ENCODE measurements around the gene ZIC4.

Gene ZIC4

DNA sequence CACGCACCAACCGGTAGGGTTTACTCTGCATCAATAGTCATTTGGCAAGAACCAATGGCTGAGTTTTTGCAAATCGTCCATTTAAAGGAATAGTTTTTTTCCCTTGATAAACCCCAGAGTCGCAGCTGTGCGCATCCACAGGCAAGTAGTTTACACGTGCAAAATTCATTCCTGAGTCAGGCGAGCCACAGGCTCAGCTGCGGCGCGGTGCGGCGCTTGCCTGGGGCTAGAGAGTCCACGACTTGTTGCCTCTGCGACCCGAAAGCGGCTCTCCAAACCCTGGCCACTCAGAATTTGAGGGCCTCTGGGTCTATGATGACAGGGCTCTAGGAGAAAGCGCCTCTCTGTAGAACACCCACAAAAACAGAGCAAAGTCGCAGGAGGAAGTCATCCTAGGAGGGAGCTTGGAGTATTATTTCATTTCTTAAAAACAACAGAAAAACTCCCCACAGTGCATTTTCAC lies 36.7 kb downstream of the ZIC4 start:
- no peak for DNase-seq (ENCODE audit: low read depth)

DNA sequence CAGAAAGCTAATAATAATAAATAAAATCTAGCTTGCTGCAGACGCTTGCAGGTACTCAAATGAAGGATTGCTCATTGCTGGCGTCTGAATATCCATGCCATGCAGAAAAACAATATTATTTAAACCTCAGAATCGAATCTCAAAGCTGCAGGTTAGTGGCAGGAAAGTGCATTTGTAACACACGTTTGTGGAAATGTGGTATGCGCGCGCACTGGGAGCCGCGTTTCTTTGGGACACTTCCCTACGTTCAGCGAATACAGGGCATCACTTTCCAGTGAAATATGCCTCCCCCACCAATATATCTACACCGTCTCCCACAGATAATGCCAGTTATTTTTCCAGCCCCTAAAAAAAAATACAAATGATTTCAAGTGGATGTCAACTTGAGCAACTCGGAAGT lies 37.1 kb downstream of the ZIC4 start:
- DNase-seq (ENCODE audit: low read depth) = no peak

DNA sequence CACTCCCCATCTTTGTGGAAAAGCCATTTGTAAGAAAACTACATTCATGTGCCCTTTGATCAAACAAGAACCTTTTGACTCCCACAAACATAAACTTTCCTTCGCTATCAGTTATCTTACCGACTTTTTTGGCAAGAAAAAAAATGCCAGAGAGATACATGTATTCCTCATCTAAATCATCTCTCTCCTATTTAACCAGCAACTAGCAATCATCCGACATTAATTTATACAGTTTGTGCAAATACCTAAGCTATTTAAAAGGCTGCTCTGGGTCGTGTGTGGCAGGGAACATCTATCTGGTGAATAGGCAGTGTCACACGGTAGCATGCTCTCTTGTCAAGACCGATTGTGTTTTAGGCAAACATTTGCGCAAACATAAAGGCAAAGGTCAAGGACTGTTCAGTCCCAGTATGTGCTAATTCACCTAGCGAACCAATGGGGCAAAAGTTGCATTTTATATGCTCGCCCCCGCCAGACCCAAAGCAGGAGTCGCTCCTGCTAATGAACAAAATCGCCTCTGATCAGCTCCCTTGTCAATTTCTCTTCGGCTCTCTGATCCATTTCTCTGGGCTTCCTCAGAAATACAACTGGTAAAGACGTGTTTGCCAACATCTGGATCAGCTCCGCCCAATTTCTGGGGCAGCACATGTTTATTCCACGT lies 37.7 kb downstream of the ZIC4 start:
- DNase-seq (ENCODE audit: low read depth) = no peak

DNA sequence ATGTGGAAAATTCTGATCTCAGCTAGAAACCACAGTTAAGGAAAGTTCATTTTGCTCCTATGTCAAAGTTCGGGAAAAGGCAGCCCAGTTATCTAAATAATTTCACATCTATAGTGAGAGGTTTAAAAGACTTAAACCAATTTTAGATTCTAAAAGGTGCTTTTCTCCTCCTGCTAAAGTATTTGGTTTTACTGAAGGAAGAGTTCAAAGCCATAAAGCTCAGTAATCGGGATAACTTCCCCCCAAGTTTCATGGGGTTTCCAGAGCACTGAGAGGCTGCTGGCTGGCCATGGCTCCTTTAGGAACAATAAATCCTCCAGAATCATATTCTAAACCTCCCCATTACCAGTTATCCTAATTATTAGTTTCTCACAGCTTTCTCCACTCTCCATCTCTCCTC lies 38.2 kb downstream of the ZIC4 start:
- DNase-seq (ENCODE audit: low read depth) = no peak

DNA sequence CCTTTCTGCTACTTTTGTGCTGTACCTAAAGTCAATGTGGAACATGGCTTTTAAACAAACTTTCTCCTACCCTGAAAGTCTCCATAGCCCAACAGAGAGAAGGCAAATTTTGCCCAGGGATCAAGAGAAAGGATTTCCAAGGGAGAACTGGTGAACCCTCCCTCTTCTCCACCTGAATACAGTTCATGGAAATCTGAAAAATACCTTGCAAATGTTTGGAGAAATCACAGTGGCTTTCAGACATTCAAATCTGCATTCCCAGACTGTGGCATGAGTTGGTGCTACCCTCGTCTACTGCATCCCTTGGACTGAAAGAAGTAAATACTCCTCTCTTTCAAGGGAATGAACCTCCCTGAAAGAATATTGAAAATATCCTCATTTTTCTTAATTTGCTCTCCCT lies 38.7 kb downstream of the ZIC4 start:
- no peak for DNase-seq (ENCODE audit: low read depth)

DNA sequence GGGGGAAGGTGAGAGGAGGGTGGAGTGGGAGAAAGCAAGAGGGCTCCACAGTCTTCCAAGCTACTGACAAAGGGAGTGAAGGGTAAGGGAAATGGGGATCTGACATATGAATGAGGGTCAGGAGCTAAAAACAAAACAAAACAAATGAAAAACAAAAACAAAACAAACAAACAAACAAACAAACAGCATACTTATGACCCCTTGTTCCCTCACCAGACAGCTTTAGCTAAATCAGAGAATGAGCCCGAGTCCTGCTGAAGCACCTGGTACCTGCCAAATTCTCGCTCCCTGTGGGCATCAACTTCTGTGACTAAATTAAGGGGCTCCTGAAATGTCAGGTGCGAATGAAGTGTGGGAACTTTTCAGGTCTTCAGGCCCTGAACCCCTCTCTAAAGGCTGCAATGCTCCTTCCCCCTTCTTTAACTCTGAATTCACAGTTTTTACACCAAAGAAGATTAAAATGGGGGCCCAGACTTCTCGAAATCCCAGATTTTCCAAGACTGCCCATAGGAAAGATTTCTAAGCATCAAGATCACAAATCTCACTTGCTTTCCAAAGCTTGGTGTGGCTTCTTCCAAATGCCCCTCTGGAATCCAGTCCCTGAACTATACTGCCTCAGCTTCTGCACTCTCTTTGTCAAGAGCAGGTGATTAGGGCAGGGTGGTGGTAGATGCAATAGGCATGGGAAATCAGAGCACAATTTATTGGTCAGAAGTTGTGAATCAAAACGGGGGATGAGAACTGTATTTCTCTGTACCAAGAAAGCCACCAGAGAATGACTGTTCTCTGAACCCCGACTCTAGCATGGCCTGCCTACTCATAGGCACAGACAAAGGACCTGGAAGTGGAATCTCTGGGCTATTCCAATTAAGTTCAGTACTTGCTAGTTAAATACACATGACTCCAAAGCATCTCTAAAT lies 40.9 kb downstream of the ZIC4 start:
- no peak for DNase-seq (ENCODE audit: low read depth)

DNA sequence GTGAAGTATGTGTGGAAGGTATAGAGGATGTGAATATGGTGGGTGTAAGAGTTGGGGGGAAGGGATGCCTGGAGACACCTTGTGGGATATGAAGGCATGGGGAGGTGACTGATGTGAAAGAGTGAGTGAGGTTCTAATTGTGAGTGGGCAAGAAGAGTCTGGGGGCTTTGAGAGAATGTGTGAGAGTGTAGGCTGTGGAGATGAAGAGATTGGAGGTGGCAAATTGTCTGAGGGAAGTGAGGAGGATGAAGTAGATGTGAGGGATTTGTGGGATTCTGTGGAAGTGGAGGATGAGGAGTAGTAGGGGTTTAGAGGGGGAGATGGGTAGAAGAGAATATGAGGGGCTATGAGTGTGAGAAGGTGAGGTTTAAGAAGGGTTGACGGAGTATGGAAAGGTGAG lies 41.6 kb downstream of the ZIC4 start:
- no peak for DNase-seq (ENCODE audit: low read depth)

DNA sequence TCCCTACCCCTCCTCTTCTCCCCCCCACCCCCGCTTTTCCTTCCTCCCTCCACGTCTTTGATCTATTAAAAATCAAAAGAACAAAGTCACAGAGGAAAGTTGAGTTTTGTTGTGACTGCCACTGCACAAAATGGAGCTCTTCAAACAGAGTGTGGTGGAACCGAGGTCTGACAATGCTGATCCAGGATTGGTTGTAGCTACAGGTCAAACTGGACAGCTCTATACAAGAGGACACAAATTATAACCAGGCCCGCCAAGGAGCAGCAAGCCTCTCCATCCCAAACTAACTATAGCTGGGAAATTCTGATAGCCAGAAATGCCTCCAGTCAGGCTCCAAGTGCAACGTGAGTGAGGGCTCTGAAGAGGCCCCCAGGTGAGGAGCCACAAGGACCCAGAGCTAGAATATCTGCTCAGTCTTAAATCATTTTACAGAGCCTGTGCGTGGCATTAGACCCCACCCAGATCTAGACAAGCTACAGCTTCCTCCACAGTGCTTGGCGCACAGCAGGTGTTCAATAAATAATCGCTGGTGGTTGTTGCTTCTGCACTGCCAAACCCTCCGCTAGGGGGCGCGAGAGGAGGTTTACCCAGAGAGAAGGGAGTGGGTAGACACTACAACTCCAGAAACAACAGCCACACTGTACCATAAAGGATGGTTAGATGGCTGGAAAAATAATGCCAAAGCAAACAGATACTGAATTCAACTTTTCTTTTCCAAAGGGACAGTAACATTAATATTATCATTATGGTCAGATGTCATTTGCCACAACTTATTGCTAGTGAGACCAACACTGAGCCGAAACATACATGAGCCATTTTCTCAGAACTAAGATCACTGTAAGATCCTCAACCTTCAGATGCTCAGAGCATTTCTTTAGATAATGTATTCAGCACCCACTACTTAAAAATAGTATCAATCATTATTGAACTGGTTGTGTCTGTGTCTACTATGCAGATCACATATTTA lies 44.6 kb downstream of the ZIC4 start:
- DNase-seq (ENCODE audit: low read depth) = no peak

DNA sequence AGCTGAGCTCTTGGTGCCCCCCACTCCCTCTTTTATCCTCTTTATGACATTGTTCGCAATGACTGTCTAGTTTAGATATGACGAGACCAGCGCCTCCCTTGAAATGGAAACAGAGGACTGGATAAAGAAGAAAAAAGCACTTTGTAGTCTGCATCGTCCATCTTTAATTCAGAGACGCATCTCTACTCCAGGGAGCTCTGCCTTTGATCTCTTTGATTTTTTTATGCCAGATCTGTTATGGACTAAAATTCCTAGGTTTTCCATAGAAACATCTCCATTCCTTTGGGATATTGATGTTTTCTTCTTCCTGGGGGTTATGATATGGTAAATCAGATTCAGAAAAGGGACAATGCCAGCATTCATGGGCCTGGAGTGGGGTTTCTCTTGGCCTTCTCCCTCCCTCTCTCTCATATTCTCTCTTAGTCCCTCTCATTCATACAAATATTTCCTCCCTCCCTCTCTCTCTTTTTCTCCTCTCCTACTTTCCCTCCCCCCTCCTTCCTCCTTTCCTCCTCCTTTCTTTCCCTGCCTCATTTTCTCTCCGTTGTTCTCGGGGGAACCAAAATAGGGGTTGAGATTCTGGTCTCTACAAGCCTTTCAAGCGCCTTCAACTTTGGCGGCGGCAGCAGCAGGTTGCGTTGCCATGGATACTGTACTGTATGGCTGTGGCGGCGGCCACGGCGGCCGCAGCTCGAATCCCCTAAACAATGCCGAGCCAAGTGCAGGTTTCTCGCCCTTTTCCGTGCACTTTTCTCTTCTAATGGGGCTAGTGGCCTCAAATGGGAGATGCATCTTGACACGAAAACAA lies 45.5 kb downstream of the ZIC4 start:
- no peak for DNase-seq (ENCODE audit: low read depth)

DNA sequence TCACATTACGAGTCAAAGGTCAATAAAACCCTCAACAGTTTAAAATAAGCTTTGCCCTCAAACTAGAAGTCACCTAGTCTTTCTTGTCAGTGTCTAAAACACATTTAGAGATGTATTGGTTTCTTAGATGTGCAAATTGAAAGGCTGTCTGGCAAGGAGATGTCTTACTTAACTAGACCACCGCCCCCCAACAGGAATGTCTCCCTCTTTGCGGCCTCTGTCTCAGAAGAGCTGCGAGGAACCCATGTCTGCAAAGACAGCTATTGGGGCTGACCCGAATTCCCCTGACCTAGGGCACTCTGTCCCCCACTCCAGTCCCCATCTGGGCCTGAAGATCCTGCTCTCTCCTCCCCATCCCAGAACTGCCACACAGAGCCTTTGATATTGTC lies 46.3 kb downstream of the ZIC4 start:
- no peak for DNase-seq (ENCODE audit: low read depth)

DNA sequence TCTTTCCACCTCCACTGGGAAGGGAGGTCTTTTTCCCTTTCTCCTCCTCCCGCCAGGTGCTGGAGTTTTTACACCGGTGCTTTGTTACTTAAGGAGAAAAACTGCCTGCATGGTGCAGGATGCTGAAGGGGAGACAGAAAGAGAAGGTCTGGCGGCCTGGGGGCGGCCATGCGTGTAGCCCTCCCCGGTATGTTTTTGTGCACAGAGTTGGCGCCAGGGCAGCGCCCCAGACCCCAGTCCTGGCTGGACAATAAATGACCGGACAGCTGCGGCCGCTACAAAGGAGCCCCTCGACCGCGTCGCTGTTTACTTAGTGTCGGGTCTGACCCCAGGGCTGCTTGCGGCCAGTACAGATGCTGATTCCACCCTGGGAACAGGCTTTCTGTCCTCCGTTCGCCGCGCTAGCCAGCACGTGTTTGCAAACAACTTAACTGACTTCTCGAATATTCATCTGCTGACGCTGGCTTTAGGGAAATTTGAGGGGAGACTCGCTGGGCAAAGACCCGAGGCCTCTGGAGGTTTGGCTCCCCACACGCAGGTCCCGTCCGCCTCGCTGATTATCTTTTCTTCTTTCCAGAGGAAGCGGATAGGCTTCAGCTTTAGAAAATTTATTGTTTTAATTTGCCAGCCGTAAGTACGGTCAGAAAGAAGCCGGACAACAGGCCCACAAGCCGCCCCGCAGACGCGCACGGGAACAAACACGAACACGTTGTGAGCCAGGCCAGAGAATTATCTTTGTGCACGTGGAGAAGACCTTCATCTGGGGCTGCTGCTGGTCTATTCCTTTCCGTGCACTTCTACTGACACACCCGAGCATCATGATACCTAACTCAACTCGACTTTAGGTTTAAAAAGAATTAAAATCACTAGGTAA lies 46.9 kb downstream of the ZIC4 start:
- no peak for DNase-seq (ENCODE audit: low read depth)

DNA sequence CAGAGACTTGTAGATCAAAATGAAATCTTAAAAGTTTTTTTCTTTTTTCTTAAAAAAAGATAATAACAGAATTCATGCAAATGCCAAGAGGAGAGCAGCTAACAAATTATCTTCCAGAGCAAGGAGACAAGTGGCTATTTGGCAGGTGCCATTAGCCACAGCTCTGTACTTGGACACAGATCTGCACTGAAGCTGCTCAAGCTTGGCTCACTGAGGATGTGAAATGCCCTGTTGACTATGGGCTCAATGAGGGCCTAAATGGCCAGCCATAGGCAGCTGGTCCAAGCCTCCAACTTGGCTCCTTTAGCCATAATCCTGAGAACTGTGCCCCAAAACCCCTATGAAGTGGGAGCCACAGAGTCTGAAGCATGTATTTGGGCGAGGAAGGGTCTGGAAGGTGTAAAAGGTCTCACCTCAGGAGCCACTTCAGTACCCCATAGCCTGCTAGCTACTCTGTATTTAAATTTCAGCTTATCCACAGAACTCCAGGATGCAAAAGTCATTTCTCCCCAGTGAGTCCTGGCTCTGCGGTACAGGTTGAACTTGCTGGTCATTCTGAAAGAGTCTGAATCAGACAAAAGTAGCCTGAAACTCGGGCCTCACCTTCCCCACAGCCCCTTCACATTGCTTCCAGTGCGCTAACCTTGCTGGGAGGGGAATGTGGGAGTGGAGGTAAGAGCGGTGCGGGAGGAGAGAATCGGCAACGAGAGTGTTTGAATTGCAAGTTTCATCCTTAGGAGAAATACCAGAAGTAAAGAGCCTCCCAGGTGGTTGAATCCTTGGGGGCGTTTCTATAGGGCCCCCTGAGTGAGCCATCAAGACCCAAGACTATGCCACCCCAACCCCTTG lies 48.0 kb downstream of the ZIC4 start:
- DNase-seq (ENCODE audit: low read depth) = no peak

DNA sequence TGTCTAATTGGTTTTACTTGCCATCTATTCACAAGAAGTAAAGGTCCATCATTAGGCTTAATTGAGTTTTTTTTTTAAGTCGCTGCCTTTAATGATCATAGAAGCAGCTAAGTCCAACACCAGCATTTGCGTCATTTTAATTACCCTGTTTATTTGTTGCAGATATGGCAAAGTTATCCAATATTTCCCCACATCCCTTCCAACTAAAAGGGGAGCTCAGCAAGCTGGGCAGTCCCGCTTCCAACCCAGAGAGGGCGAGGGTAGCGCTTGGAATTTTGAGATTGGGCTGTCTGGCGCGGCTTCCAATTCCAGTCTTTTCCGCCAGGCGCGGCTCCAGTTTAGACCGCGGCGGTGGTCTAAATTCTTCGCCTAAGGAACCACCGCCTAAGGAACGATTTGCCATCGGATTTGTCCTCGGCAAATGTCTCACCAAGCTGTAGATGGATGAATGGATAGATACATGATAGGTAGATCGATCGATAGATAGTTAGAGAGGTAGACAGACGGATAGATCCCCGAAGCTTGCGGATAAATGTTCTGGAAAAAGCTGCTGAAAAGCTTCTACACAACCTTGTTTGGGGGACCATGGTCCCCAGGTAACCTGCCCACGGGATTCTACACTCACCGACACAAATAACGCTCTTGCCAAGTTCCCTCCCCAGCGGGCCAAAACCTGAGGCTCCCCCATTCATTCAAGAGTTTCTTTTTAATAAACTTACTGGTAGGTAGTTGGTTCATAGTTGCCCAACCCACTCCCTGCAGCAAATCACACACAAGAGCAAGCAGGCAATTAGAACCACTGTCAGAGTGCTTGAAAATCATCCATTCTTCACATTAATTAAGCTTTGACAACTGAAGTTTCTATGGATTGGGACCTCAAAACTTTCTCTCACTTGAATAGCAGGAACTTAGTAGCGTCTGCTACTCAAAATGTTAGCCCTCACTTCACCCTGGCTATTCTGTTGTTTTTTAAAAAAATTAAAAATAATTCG lies 49.1 kb downstream of the ZIC4 start:
- DNase-seq (ENCODE audit: low read depth) = no peak

DNA sequence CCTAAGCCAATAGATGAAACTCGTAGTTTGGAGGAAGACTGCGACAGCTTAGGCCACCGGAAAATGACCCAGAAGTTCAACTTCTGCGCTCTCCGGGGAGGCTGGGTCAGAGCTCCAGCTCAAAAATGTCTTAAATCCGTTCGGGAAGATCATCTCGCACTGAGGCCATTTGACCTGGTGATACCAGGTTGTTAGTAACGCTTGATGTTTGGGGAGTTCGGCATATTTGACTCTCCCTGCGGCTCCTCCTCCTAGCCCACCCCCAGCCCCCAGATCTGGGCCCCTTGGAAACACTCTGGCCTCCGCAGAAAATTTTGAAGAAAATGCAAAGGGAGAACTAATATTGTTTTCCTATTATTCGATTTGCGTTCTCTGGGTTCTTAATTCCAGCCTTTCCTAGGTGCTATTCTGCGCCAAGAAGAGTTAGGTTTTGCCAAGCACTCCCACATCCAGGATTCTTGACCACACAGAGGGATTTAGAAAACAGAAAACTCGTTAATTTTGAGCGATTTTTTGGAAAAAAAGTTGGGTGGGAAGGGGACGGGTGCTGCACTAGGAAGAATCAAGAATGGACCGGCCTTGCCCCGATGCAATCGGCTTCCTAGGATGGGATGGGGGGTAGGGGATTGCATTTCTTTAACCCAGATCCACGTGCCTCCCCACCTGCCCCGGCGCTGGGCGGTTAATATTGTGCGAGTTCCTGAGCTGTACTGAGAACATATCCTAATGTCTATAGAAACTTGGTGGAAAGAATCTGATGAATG lies 50.0 kb downstream of the ZIC4 start:
- no peak for DNase-seq (ENCODE audit: low read depth)

DNA sequence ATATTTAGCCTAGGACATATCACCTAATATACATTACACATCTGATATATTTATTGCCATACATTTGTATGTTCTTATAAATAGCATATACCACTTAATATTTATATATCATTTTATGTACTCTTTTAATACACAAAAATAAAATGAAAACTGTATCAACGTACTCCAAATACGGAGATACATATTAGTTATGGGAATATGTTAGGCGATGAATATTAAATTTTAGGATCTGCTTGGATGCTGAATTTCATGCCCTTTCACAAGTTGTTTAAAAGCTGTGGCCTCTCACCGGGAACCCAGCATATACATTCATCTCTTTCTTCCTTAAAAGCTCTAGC lies 50.6 kb downstream of the ZIC4 start:
- DNase-seq (ENCODE audit: low read depth) = no peak

DNA sequence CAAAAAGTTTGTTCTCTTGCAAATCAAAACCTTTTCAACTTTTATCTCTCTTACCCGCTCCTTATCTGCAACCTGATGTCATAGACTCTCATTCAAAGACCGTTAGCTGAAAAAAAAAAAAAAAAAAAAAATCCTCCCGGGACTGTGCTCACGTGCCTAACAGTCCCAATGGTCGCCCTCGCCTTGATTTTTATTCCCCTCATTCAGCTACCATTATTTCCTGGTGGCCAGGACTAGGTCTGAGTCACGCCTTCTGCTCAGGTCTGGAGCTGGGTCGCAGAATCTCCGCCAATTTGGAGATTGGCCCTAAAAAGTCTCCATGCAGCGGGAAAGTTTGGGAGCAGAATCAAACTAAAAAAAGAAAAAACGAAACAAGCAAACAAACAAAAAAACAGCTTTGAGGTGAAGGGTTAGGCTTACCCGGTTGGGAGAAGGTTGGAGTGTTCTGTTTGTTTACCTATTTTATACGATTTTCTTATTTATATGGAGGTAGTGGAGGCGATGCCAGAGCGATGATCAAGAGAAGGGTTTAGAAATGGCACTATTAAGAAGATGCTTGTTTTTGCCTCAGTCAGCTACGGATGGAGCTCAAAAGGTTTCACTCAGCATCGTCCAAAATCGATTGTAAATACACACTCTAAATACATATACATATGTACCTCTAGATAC lies 51.1 kb downstream of the ZIC4 start:
- no peak for DNase-seq (ENCODE audit: low read depth)

DNA sequence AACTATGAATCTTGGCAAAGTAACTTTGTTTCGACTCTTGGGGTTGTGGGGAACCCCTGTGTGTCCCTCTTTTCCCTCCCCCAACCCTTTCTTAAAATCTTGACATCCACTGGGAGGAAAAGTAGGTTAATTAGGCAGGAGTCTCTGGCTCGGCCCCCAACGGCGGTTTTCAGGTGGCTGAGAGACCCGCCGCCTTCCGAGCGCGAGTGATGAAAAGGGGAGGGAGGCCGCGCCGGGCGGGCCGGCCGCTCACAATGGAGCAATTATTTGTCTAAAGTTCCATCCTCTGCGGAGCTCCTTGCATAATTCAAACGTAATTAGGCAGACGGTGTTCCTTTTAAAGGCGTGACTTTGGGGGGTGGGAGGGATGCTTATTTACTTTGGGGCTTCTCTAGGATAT lies 51.7 kb downstream of the ZIC4 start:
- no peak for DNase-seq (ENCODE audit: low read depth)
